Stimulated activated CD4-positive, alpha-beta T cell treated with anti-CD3 and anti-CD28 coated beads, Interleukin-12 subunit alpha, Interleukin-12 subunit beta, amount 100 ng/mL, for 48 hours (primary cell): ENCODE results near the gene RYR2.

Experiments
- DNase-seq, 3 donors: peaks; one replicate each; pipeline ENCODE4 v3.0.0-alpha.2; 2020; ENCODE audit warnings: low read depth in 2 of 3, low spot score in 1 of 3

The RYR2 gene

GRCh38 chr1:237031480-237031879 lies 10.5 kb upstream of the RYR2 start:
- DNase-seq: no peak

GRCh38 chr1:237032029-237032428 lies 10.0 kb upstream of the RYR2 start:
- DNase-seq: no peak

GRCh38 chr1:237033061-237033460 lies 8.9 kb upstream of the RYR2 start:
- DNase-seq: no peak

GRCh38 chr1:237033804-237034203 lies 8.2 kb upstream of the RYR2 start:
- no peak for DNase-seq

GRCh38 chr1:237035759-237036158 lies 6.2 kb upstream of the RYR2 start:
- DNase-seq: no peak

GRCh38 chr1:237038211-237038610 lies 3.8 kb upstream of the RYR2 start:
- no peak for DNase-seq

- no peak for DNase-seq
Observed at GRCh38 chr1:237040823-237041222, 1.2 kb upstream of the RYR2 start.

GRCh38 chr1:237041461-237041794 lies 556 bp upstream of the RYR2 start:
- DNase-seq: no peak

GRCh38 chr1:237042526-237042891 lies 525 bp downstream of the RYR2 start:
- no peak for DNase-seq

- no peak for DNase-seq
Observed at GRCh38 chr1:237042892-237043576, 1.1 kb downstream of the RYR2 start.

GRCh38 chr1:237043846-237044636 lies 2.1 kb downstream of the RYR2 start:
- no peak for DNase-seq

GRCh38 chr1:237045278-237046016 lies 3.5 kb downstream of the RYR2 start:
- DNase-seq: no peak

- no peak for DNase-seq
Observed at GRCh38 chr1:237048803-237049202, 6.8 kb downstream of the RYR2 start.

- no peak for DNase-seq
Observed at GRCh38 chr1:237050185-237050584, 8.2 kb downstream of the RYR2 start.

- no peak for DNase-seq
Observed at GRCh38 chr1:237050915-237051314, 8.9 kb downstream of the RYR2 start.

- DNase-seq: no peak
Observed at GRCh38 chr1:237054313-237054712, 12.3 kb downstream of the RYR2 start.

GRCh38 chr1:237058470-237058869 lies 16.5 kb downstream of the RYR2 start:
- DNase-seq: no peak

- no peak for DNase-seq
Observed at GRCh38 chr1:237059244-237059643, 17.3 kb downstream of the RYR2 start.

- DNase-seq: no peak
Observed at GRCh38 chr1:237062976-237063375, 21.0 kb downstream of the RYR2 start.

- DNase-seq: no peak
Observed at GRCh38 chr1:237065903-237066302, 23.9 kb downstream of the RYR2 start.

- no peak for DNase-seq
Observed at GRCh38 chr1:237070519-237070918, 28.5 kb downstream of the RYR2 start.
